ENCODE data around the gene CCDC30. TPM values are rescaled to one million over a fixed set of nuclear protein-coding genes. Genes with fewer than 3 reads are reported as not detected.

CCDC30 gene
- total RNA-seq, 4 donors from 2014 or later = 0.75 to 3.7 (median 1.7) TPM

- in situ Hi-C loops (cut with MboI; ENCODE audit: low pct_ligation_motif_present in 1 of 4, low pct_unique_long_range_greater_than_20kb in 1 of 4, low sequenced_read_pairs in 3 of 4) (no loop called here), intact Hi-C loops (cut with DNase I; ENCODE audit: low total_unique reads) (loop anchor here (10.0 kb wide), 1 partner anchor 54 kb away; the partner anchor contains the start of gene CLDN19)
- H3K36me3 ChIP-seq = no peaks in the 10 kb centered on the region
- no peaks in the 10 kb centered on the region for H3K9me3 ChIP-seq
- peaks cover 49 to 98% (median 78%) of the 10 kb centered on the region in 4 donors for H3K4me1 ChIP-seq
- H3K27me3 ChIP-seq = no peaks in the 10 kb centered on the region
- H3K27ac ChIP-seq = peak overlapping the region; percentile 78 to 85 (median 84)
- H3K4me3 ChIP-seq = no peak overlapping the region
- DNase-seq = no peak
- TF ChIP-seq EP300 (IDR thresholded peaks at IDR 0.05; ENCODE audit: low read depth) (no peak), POLR2A (IDR thresholded peaks at IDR 0.05) (no peak), POLR2AphosphoS5 (IDR thresholded peaks at IDR 0.05) (no peak), CTCF (IDR thresholded peaks at IDR 0.05) (no peak)
- WGBS, 2 donors (ENCODE audit: low coverage in 1 of 2) = 40 to 63% methylated on average over 1 of the region's 1 CpG
Measured at GRCh38 chr1:42690477-42691156, 227.5 kb downstream of the CCDC30 start.

- H3K27ac ChIP-seq = peak overlapping the region; percentile 78 to 85 (median 84)
- WGBS, 2 donors (ENCODE audit: low coverage in 1 of 2) = 33 to 43% methylated on average over 1 to 4 of the region's 4 CpGs
Measured at GRCh38 chr1:42691157-42691498, 228.0 kb downstream of the CCDC30 start.

GRCh38 chr1:42692461-42692860 is 229.4 kb downstream of the CCDC30 start:
- WGBS, 2 donors (ENCODE audit: low coverage in 1 of 2) = 19 to 24% methylated on average over 5 of the region's 5 CpGs
- no peaks in the 10 kb centered on the region for H3K27me3 ChIP-seq
- peak overlapping the region in 1 of 4 donors; percentile 9 for H3K4me3 ChIP-seq
- no peaks in the 10 kb centered on the region for H3K9me3 ChIP-seq
- peak overlapping the region; percentile 78 to 85 (median 84) for H3K27ac ChIP-seq
- in situ Hi-C loops (cut with MboI; ENCODE audit: low pct_ligation_motif_present in 1 of 4, low pct_unique_long_range_greater_than_20kb in 1 of 4, low sequenced_read_pairs in 3 of 4) = no loop called here
- TF ChIP-seq CTCF (IDR thresholded peaks at IDR 0.05) = no peak
- peak in 2 of 3 donors; percentile 56 to 72 for TF ChIP-seq POLR2AphosphoS5 (IDR thresholded peaks at IDR 0.05)
- no peak for TF ChIP-seq EP300 (IDR thresholded peaks at IDR 0.05; ENCODE audit: low read depth)
- peak; percentile 34 for TF ChIP-seq POLR2A (IDR thresholded peaks at IDR 0.05)
- peaks cover 0 to 9% (median 3%) of the 10 kb centered on the region in 4 donors for H3K36me3 ChIP-seq
- peak; percentile 57 for DNase-seq
- intact Hi-C loops (cut with DNase I; ENCODE audit: low total_unique reads) = loop anchor here (10.0 kb wide), 1 partner anchor 52 kb away; the partner anchor contains the start of gene CLDN19
- peaks cover 36 to 79% (median 59%) of the 10 kb centered on the region in 4 donors for H3K4me1 ChIP-seq

More at GRCh38 chr1:42691157-42691498, 228.0 kb downstream of the CCDC30 start:
- H3K4me3 ChIP-seq = no peak overlapping the region
- DNase-seq = no peak
- intact Hi-C loops (cut with DNase I; ENCODE audit: low total_unique reads) = loop anchor here (10.0 kb wide), 1 partner anchor 54 kb away; the partner anchor contains the start of gene CLDN19
- in situ Hi-C loops (cut with MboI; ENCODE audit: low pct_ligation_motif_present in 1 of 4, low pct_unique_long_range_greater_than_20kb in 1 of 4, low sequenced_read_pairs in 3 of 4) = no loop called here
- no peak for TF ChIP-seq EP300 (IDR thresholded peaks at IDR 0.05; ENCODE audit: low read depth)
- no peak for TF ChIP-seq CTCF (IDR thresholded peaks at IDR 0.05)
- no peak for TF ChIP-seq POLR2A (IDR thresholded peaks at IDR 0.05)
- TF ChIP-seq POLR2AphosphoS5 (IDR thresholded peaks at IDR 0.05) = no peak
- peaks cover 44 to 93% (median 72%) of the 10 kb centered on the region in 4 donors for H3K4me1 ChIP-seq
- no peaks in the 10 kb centered on the region for H3K9me3 ChIP-seq
- no peaks in the 10 kb centered on the region for H3K27me3 ChIP-seq
- H3K36me3 ChIP-seq = no peaks in the 10 kb centered on the region

GRCh38 chr1:42692911-42693310 is 229.8 kb downstream of the CCDC30 start:
- in situ Hi-C loops (cut with MboI; ENCODE audit: low pct_ligation_motif_present in 1 of 4, low pct_unique_long_range_greater_than_20kb in 1 of 4, low sequenced_read_pairs in 3 of 4) (no loop called here), intact Hi-C loops (cut with DNase I; ENCODE audit: low total_unique reads) (loop anchor here (10.0 kb wide), 1 partner anchor 52 kb away; the partner anchor contains the start of gene CLDN19)
- peak overlapping the region; percentile 78 to 85 (median 84) for H3K27ac ChIP-seq
- H3K4me1 ChIP-seq = peaks cover 32 to 76% (median 55%) of the 10 kb centered on the region in 4 donors
- peaks cover 0 to 13% (median 5%) of the 10 kb centered on the region in 4 donors for H3K36me3 ChIP-seq
- TF ChIP-seq EP300 (IDR thresholded peaks at IDR 0.05; ENCODE audit: low read depth) = no peak
- peak overlapping the region in 2 of 4 donors; percentile 8 to 9 for H3K4me3 ChIP-seq
- 47 to 51% methylated on average over 2 of the region's 2 CpGs for WGBS, 2 donors (ENCODE audit: low coverage in 1 of 2)
- no peaks in the 10 kb centered on the region for H3K9me3 ChIP-seq
- no peak for DNase-seq
- no peaks in the 10 kb centered on the region for H3K27me3 ChIP-seq

All from transverse colon (tissue), 4 donors.